ENCODE data around the gene KIT. TPM values are rescaled to one million over a fixed set of nuclear protein-coding genes. Genes with fewer than 3 reads are reported as not detected.

KIT gene
- total RNA-seq, 1 donor from 2014 or later = 16.7 TPM

GRCh38 chr4:54708339-54709279 is 50.9 kb downstream of the KIT start:
- DNase-seq (ENCODE audit: extremely low spot score in 2 of 2) = no peak
- no peaks in the 10 kb centered on the region for H3K4me1 ChIP-seq
- no peaks in the 10 kb centered on the region for H3K9me3 ChIP-seq
- no peak for TF ChIP-seq POLR2AphosphoS5 (IDR thresholded peaks at IDR 0.05; ENCODE audit: insufficient read depth in 1 of 2, low read depth in 1 of 2)
- TF ChIP-seq POLR2A (IDR thresholded peaks at IDR 0.05) = no peak
- no peak for TF ChIP-seq CTCF (IDR thresholded peaks at IDR 0.05)
- no peak overlapping the region for H3K27ac ChIP-seq
- H3K4me3 ChIP-seq = no peak overlapping the region
- H3K27me3 ChIP-seq = no peaks in the 10 kb centered on the region
- intact Hi-C loops (cut with DNase I) = no loop called here
- H3K36me3 ChIP-seq = no peaks in the 10 kb centered on the region

GRCh38 chr4:54709400-54709799 is 51.6 kb downstream of the KIT start:
- no peaks in the 10 kb centered on the region for H3K9me3 ChIP-seq
- DNase-seq (ENCODE audit: extremely low spot score in 2 of 2) = no peak
- H3K27me3 ChIP-seq = no peaks in the 10 kb centered on the region
- no peak for TF ChIP-seq CTCF (IDR thresholded peaks at IDR 0.05)
- TF ChIP-seq POLR2AphosphoS5 (IDR thresholded peaks at IDR 0.05; ENCODE audit: insufficient read depth in 1 of 2, low read depth in 1 of 2) = no peak
- TF ChIP-seq POLR2A (IDR thresholded peaks at IDR 0.05) = no peak
- H3K36me3 ChIP-seq = no peaks in the 10 kb centered on the region
- no peak overlapping the region for H3K27ac ChIP-seq
- no peak overlapping the region for H3K4me3 ChIP-seq
- intact Hi-C loops (cut with DNase I) = no loop called here
- H3K4me1 ChIP-seq = no peaks in the 10 kb centered on the region

DNA sequence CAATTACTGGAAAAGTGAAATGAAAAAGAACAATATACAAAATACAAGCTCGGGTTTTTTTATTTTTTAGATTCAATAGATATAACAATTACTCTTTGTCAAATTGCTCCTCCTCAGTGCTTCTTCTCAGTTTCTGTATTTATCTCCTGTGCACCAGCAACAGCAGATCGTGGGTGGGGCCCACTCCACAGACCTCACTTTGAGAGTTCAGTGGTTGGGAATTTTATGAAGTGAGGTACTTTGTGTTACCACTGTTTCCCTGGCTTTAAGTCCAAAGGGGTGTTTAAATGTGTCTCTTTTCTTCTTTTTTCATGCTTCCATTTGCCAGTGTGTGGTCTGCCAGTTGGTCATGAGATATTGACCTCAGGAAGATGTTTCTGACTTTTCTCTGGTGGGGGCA is 54.4 kb downstream of the KIT start:
- TF ChIP-seq POLR2A (IDR thresholded peaks at IDR 0.05) (no peak), POLR2AphosphoS5 (IDR thresholded peaks at IDR 0.05; ENCODE audit: insufficient read depth in 1 of 2, low read depth in 1 of 2) (no peak), CTCF (IDR thresholded peaks at IDR 0.05) (no peak)
- H3K4me3 ChIP-seq = no peak overlapping the region
- no peaks in the 10 kb centered on the region for H3K36me3 ChIP-seq
- no peak overlapping the region for H3K27ac ChIP-seq
- DNase-seq (ENCODE audit: extremely low spot score in 2 of 2) = no peak
- H3K4me1 ChIP-seq = no peaks in the 10 kb centered on the region
- no peaks in the 10 kb centered on the region for H3K9me3 ChIP-seq
- no peaks in the 10 kb centered on the region for H3K27me3 ChIP-seq
- intact Hi-C loops (cut with DNase I) = no loop called here

- Histone ChIP-seq H3K27ac (no peak overlapping the region), H3K27me3 (no peaks in the 10 kb centered on the region), H3K9me3 (no peaks in the 10 kb centered on the region), H3K4me1 (no peaks in the 10 kb centered on the region), H3K4me3 (no peak overlapping the region), H3K36me3 (no peaks in the 10 kb centered on the region)
- no peak for DNase-seq (ENCODE audit: extremely low spot score in 2 of 2)
- TF ChIP-seq POLR2AphosphoS5 (IDR thresholded peaks at IDR 0.05; ENCODE audit: insufficient read depth in 1 of 2, low read depth in 1 of 2) = no peak
- no peak for TF ChIP-seq CTCF (IDR thresholded peaks at IDR 0.05)
- no peak for TF ChIP-seq POLR2A (IDR thresholded peaks at IDR 0.05)
- intact Hi-C loops (cut with DNase I) = no loop called here
These were observed 56.9 kb downstream of the KIT start for GRCh38 chr4:54714631-54715030.

DNA sequence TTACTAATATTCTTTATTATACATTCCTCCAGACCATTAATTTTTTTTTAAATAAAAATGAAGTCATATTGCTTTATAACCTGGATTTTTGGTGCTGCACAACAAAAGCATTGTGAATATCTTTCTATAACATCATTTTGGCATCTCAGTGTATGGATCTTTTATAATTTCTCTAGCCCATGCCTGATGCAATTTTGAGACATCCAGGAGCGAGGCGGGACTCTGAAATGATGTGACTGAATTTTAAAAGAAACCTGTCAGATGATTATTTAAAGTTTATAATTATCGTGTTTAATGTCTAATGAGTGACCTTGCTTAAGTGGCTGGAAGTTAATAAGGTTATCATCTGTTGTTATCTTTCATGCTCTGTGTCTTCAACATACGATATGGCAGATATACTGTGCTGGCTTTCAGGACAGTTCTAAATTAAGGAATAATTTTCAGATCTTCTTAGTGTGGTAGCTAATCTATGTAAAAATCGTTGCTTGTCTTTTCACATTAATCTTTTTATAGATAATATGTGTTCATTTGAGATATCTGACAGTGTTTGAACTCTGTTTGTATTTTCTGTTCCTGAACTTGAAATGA is 58.8 kb downstream of the KIT start:
- Histone ChIP-seq H3K4me3 (no peak overlapping the region), H3K9me3 (no peaks in the 10 kb centered on the region), H3K27ac (no peak overlapping the region), H3K4me1 (no peaks in the 10 kb centered on the region), H3K36me3 (no peaks in the 10 kb centered on the region), H3K27me3 (no peaks in the 10 kb centered on the region)
- DNase-seq (ENCODE audit: extremely low spot score in 2 of 2) = no peak
- TF ChIP-seq POLR2AphosphoS5 (IDR thresholded peaks at IDR 0.05; ENCODE audit: insufficient read depth in 1 of 2, low read depth in 1 of 2) = no peak
- intact Hi-C loops (cut with DNase I) = no loop called here

All from vagina (tissue), 2 donors.